GM21526 (cell line): ENCODE data around the gene DOLPP1.

Experiments
- ATAC-seq: cut with Tn5 transposase; IDR thresholded peaks from one replicate; pipeline ENCODE4 v1.9.1; 2021; ENCODE audit warnings: moderate library complexity; ENCODE audit not compliant: unreplicated experiment, low FRiP score

DOLPP1 gene

GRCh38 chr9:129063061-129063460 is 17.9 kb upstream of the DOLPP1 start:
- no peak for ATAC-seq

GRCh38 chr9:129064499-129064908 is 16.4 kb upstream of the DOLPP1 start:
- no peak for ATAC-seq

GRCh38 chr9:129068110-129068509 is 12.8 kb upstream of the DOLPP1 start:
- no peak for ATAC-seq

- no peak for ATAC-seq
Observed at GRCh38 chr9:129068990-129069861, 11.7 kb upstream of the DOLPP1 start.

GRCh38 chr9:129069862-129070641 is 10.9 kb upstream of the DOLPP1 start:
- no peak for ATAC-seq

- no peak for ATAC-seq
Observed at GRCh38 chr9:129070696-129071525, 10.0 kb upstream of the DOLPP1 start.

GRCh38 chr9:129071526-129072126 is 9.3 kb upstream of the DOLPP1 start:
- no peak for ATAC-seq

GRCh38 chr9:129072171-129072570 is 8.7 kb upstream of the DOLPP1 start:
- ATAC-seq: no peak

- no peak for ATAC-seq
Observed at GRCh38 chr9:129073404-129073803, 7.5 kb upstream of the DOLPP1 start.

GRCh38 chr9:129074106-129074505 is 6.8 kb upstream of the DOLPP1 start:
- ATAC-seq: no peak

- ATAC-seq: no peak
Observed at GRCh38 chr9:129075996-129076639, 4.8 kb upstream of the DOLPP1 start.

- ATAC-seq: no peak
Observed at GRCh38 chr9:129076640-129077037, 4.3 kb upstream of the DOLPP1 start.

GRCh38 chr9:129077236-129077635 is 3.7 kb upstream of the DOLPP1 start:
- ATAC-seq: no peak

GRCh38 chr9:129078691-129079503 is 2.0 kb upstream of the DOLPP1 start:
- no peak for ATAC-seq

- no peak for ATAC-seq
Observed at GRCh38 chr9:129079829-129080228, 1.1 kb upstream of the DOLPP1 start.

GRCh38 chr9:129080298-129080600 is 662 bp upstream of the DOLPP1 start:
- peak; percentile 5 for ATAC-seq

- ATAC-seq: no peak
Observed at GRCh38 chr9:129081388-129081904, 535 bp downstream of the DOLPP1 start.

- ATAC-seq: no peak
Observed at GRCh38 chr9:129084087-129084486, 3.2 kb downstream of the DOLPP1 start.

GRCh38 chr9:129089246-129089645 is 8.3 kb downstream of the DOLPP1 start:
- ATAC-seq: no peak
